ENCODE data around the gene SIGLEC1.

Gene SIGLEC1

GRCh38 chr20:3744806-3745685 lies 32.6 kb upstream of the SIGLEC1 start:
- peak; percentile 58 for DNase-seq (ENCODE audit: low read depth)

GRCh38 chr20:3744037-3744436 lies 31.6 kb upstream of the SIGLEC1 start:
- no peak for DNase-seq (ENCODE audit: low read depth)

DNA sequence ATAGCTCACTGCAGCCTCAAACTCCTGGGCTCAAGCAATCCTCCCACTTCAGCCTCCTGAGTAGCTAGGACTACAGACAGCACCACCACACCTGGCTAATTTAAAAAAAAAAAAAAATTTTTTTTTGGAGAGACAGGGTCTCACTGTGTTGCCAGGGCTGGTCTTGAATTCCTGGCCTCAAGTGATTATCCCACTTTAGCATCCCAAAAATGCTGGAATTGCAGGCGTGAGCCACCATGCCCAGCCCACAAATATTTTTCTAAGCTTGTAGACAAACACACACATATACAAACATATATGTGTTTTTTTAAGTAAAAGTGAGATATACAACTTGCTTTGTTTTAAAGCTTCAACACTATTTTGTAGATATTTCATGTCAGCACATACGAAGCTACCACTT lies 30.9 kb upstream of the SIGLEC1 start:
- DNase-seq (ENCODE audit: low read depth), result no peak

- DNase-seq (ENCODE audit: low read depth), result no peak
These were observed 29.5 kb upstream of the SIGLEC1 start for GRCh38 chr20:3741836-3742458.

DNA sequence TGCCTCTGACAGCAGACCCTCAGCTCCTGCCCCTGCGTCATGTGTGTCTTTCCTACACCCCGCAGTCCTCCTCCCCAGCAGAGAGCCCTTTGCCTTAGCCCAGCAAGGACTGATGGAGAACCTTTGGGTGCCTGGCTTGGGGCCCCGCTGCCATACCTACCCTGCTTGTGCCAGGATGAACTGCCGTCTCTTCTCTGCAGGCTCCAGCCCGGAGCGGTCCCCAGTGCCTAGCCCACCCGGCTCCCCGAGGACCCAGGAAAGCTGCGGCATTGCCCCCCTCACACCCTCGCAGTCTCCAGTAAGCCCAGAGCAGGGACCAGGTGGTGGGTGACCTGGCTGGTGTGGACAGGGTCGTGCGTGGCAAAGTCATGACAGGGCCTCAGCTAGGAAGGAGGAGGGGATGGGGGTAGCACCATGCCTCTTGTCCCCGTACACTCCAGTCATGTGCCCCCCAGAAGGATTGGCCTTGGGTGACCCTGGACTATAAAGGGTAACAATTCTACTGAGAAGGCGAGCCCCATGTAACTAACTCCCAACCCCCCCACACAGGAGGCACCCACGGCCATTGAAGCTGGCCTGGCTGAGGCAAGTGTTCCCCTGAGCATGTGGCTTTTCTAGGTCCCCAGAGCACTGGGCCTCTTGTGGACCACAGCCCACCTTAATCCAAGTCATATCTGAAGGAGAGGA lies 28.4 kb upstream of the SIGLEC1 start:
- no peak for DNase-seq (ENCODE audit: low read depth)

- DNase-seq (ENCODE audit: low read depth), result no peak
These were observed 27.6 kb upstream of the SIGLEC1 start for GRCh38 chr20:3739926-3740451.

- DNase-seq (ENCODE audit: low read depth), result no peak
These were observed 26.9 kb upstream of the SIGLEC1 start for GRCh38 chr20:3739054-3739925.

- DNase-seq (ENCODE audit: low read depth), result peak; percentile 16
These were observed 26.0 kb upstream of the SIGLEC1 start for GRCh38 chr20:3738111-3739053.

GRCh38 chr20:3735768-3736167 lies 23.4 kb upstream of the SIGLEC1 start:
- no peak for DNase-seq (ENCODE audit: low read depth)

GRCh38 chr20:3734111-3734843 lies 21.9 kb upstream of the SIGLEC1 start:
- no peak for DNase-seq (ENCODE audit: low read depth)

DNA sequence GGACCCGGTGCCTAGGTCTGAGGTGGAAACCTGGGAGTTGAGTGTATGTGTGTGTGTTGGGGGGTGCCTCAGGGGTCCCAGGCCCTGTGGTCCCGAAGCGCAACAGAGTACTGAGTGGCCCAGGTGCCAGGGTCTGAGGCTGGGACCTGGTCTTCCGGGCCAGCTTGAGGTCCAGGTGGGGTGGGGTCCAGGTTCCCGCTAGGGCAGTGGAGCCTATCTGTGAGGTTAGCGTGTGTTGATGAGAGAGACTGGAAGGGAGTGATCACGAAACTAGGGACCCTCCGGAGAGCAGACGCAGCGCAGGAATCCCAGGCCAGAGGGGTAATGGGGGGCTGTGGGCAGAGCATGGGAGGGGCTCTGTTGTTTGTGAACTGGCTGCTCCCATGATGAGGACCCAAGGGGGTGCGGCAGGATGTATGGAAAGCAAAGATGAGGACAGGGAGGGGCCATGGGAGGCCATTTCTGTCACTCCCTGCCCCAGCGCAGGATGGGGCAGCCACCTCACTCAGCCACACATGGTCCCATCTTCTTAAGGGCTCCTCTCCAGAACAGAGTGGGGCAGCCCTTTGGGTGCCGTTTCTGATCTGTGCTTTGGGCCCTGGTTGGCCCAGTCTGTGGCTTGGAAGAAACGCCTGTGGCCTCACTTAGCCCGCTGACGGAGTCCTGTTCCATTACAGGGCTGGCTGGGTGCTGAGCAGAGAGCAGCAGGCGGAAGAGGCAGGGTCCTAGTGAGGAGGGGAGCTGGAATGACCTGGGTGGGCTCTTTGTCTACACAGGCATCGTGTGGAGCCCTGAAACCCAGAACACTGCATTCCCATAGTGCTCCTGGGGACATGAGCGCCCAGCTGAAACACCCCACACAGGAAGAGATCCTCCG lies 21.0 kb upstream of the SIGLEC1 start:
- DNase-seq (ENCODE audit: low read depth), result no peak

DNA sequence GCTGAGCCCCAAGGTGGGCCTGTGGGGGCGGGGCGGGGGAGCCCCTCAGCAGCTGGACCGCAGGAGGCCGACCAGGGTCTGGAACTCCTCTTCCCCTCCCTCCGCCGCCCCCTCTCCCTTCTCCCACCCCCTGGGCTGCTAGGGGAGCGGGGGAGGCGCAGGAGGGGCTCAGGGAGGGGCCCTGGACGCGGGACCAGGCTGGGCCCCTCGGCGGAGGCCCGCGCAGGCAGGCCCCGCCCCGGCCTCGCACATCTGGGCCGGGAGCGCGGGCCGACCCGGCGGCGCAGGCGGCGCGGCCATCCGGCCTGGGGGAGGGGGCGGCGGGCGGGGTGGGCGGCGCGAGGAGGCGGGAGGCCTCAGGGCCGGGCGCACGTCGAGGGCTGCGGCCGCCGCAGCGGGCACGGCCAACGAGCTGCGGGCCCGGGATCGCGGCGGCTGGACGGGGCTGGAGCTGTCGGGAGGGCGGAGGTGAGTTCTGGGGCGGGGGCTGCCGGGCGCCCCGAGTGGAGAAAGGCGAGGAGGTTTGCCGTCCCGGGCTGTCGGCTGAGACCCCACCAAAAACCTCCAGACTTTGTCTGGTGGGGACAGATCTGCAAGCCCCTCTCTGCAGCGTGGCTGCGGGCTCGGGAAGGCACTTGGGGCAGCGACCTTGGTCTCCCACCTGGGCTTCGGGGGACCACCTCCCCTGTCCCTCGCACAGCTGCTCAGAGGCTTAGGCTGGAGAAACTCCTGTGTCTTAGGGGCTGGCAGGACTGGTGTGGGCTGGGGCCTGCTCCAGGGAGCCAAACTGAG lies 20.1 kb upstream of the SIGLEC1 start, which contains the start of gene HSPA12B:
HSPA12B (plus strand) TSS at position 359 of the 792 bp plus-strand sequence. CDS start 5,990 bp downstream, outside the sequence.
- DNase-seq (ENCODE audit: low read depth), result no peak

- no peak for DNase-seq (ENCODE audit: low read depth)
These were observed 19.5 kb upstream of the SIGLEC1 start for GRCh38 chr20:3731944-3732326.

GRCh38 chr20:3730803-3731672 lies 18.6 kb upstream of the SIGLEC1 start:
- no peak for DNase-seq (ENCODE audit: low read depth)

DNA sequence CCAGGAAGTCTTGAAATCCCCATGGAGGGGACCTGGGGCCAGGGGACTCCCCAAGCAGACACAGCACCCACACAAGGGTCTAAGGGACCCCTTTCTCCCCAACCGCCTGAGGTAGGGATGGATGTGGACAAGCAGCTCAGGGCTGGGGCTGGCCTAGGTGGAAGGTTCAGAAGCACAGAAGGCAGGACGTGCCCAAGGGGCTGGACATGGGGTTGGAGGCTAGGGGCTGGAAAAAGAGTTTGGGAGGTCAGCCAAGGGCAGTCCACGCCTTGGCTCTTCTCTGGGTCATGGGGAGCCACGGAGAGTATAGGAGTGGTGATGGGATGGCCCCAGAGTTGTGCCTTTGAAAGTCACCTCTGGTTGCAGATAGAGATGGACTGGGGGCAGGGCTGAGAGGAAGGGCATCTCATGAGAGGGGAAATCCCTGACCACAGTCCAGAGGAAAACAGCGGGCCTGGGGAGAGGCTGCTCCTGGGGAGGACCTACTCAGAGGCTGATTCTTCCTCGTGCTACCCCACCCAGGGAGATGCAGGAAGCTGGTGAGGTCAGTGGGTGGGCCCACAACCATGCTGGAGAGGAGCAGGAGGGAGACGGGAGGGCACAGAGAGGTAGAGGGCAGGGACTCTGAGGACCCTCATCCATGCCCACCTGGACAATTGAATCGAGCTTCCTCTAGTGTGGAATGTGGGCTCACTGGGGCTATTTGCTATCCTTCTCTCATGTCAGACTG lies 17.6 kb upstream of the SIGLEC1 start:
- DNase-seq (ENCODE audit: low read depth), result no peak

- no peak for DNase-seq (ENCODE audit: low read depth)
These were observed 17.0 kb upstream of the SIGLEC1 start for GRCh38 chr20:3729378-3729777.

Data from iris pigment epithelial cell (primary cell).